NCI-H2029 (cell line): ENCODE measurements around the gene ACBD6.

ENCODE experiments used
- DNase-seq: peaks from one replicate; lab custom pipeline; 2025; lab: John Stamatoyannopoulos, UW

Gene ACBD6

DNA sequence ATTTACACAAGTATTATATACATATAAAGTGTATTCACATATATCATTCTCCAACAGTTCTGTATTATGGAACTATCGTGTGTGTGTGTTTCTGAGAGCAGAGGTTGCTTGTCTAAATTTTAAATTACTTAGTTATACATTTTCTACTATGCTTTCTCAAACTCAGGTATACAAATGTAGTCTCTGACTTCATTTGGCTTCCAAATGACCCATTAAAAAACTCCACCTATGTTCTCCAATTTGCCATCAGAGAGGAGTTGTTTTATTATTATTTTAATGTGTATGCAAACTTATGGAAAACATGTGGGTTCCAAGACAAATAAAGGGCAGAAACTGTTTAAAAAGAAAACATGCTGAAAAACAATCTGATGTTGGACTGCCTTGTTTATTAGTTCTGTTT lies 131.8 kb downstream of the ACBD6 start:
- DNase-seq, result no peak

DNA sequence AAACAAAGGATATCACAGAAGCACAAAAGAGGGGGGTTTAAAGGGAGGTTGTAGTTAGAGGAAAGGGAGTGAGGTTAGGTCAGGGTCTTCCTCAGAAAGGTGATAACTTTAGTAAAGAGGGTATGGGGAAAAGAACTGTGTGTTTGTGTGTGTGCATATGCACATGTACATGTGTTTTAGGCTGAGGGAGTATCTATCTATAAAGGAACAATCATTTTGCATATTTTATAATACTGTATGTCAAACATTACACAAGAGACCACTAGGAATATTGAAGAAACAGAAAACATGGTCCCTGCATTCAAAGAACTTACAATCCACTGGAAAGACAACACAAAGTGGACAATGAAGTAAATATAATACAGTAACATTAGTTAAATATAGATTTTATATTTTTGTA lies 132.2 kb downstream of the ACBD6 start:
- no peak for DNase-seq

DNA sequence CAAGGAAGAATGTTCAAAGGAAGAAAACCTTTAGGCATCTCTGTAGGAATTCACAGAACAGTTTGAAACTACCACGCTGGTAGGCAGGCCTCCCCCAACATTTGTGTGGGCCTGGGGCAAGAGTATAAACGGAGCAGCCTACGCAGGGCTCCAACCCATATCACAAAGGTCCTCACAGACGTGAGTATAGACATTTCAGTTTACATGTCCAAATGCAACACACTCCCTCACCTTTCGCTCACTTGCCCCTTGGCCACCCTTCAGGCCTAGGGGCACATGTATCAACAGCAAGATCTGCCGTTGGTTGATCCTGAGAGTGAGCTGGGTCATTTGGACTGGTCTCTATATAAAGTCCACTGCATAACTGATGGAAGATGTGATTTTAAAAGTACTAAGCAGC lies 133.3 kb downstream of the ACBD6 start:
- DNase-seq, result no peak

DNA sequence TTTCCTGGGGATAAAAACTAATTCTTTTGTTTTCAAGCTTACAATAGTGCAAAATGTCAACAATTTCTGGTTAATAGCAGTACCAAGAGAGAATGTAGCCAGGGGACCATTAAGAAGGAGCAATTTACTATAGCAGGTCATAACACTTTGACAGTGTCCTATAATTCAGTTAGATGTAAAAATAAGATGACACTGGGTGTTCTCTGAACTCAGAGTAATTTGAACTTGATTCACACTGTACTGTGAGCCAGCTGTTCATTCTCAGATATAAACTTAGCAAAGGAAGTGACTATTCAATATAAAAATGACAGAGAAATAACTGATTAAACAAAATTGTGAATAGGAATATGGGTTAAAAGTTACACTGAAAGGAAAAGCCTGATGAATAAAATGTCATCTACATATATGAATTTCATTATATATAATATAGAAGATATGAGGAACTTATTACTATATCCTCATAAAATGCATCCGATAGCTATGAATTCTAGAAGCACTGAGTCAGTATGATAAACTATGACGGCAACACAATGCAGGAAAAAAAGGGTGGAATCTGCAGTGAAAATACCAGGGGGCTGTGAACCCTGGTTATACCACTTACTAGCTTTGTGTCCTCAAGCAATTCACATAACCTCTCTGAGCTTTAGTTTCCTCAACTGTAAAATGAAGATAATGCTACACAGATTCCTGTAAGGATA lies 135.9 kb downstream of the ACBD6 start:
- DNase-seq, result no peak

DNA sequence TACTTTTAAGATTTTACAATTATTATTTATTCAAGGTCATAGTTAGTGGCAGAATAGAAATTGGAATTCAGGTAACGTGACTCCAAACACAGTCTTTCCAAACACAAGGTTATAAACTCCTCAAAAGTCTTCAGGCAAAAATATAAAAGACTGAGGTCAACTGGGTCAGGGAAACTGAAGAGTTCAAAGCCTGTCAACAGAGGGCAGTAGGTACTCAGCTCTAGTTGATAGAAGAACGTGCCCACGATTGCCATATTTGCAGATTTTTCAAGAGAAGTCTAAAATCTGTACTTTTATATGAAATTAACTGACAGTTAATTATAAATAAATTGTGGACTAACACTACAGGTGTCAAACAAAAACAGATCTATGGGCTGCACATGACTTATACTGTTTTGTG lies 137.3 kb downstream of the ACBD6 start:
- no peak for DNase-seq

DNA sequence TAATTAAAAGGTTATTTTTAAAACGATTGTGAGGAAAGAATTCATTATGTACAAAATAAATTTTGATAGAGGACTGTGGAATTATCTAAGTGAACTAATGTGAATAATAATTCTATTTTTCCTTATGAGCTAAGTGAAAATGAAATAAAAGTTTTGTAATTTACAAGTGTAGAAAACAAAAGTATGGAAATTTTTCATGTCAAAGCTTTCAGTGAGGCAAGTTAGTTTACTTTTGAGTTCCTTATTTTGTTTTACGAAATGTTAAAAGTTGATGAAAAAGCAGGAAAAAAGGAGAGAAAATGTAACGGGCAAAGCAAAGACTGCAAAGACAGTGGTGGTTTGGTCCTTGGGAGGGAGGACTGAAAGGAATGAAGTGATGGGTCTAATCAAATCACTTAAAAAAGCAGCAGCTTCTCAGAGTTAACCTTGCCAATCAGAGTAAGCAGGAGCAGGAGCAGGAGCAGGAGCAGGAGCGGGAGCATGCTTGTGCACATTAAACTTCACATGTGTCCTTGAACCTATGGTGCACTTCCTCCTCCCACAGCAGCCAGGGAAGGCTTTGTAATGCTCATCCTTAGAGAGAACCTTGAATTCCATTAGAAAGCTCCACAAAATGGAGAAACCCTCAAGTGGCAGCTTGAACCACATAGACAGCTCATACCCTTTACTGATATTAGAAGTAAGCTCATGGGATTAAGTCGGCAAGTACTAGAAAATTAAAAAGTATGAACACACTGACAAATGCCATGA lies 139.0 kb downstream of the ACBD6 start:
- DNase-seq, result no peak

DNA sequence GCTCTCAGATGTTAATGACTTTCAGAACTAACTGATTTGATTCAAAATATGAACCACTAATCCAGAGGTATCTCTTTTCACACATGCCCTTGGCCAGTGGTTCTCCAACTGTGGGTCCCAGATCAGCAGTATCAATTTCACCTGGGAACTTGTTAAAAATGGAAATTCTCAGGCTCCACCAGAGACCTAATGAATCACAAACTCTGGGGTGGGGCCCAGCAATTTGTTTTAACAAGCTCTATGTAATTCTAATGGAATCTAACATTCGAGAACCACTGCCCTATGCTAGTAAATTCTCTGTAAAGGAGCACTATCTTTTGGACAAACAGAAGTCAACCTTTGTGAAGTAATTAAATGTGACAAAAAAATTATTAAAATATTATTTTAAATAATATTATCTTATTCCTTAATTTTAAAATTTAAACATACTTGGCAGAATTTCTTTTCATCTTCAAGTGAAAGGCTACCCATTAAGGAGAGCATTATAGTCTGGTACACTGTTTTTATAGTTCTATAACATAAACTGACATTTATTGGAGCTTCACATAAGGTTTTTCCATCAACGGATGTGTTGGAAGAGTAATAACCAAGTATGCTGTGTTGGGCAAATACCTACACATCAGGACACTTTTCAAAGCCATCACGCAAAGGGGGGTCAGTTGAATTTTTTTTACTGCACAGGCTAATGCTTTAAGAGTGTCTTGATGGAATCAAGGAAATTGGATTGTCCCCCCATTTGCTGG lies 141.9 kb downstream of the ACBD6 start:
- DNase-seq, result no peak

DNA sequence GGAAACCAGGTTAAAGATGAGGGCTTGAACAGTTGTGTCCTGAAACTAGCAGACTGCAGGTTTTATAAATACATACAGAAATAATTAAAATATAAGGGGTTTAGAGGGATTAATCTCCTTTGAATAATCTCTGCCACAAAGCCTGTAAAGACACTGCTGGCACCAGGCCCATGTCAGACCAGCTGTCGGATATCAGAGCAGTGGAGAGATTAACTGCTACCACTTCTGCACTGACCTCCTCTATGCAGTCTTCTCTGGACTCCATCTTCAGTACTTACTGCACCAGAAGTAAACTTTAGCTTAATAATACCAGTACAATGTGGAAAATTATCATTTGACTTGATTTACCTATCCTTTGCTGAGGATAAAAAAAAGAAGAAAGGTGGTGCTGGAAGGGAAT lies 143.7 kb downstream of the ACBD6 start:
- no peak for DNase-seq

DNA sequence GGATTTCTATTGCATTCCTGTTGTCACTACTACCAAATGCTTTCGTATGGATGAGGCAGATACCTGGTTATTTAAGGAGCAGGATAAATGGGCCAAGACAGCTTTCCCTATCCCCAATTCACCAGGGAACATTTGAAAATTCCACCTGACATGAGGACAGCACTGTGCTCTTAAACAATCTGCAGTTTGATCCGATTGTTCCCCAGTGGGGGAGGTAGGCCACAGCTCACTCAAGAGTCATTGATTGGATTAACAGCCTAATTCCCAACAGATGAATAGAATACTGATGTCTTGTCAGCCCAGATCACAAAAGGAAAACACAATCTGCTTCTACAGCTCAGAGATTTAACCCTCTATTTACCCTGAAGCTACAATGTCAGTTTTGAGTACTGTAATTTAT lies 148.4 kb downstream of the ACBD6 start:
- DNase-seq, result no peak

DNA sequence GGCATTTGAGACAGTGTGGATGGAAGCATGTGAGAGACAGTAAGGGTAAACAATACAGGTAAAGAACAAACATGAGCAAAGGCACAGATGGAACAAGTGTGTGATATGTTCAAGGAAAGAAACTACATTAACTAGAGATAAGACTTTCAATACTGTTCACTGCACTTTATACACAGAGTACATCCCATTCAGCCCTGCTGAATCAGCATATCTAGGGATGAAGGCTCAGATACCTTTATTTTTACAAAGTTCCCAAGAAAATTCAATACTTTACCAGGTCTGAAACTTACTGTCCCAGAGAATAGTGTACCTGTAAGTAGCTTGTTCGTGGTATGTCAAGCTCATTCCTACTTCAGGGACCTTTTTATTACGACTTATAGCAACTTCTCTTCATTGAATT lies 149.8 kb downstream of the ACBD6 start:
- no peak for DNase-seq

DNA sequence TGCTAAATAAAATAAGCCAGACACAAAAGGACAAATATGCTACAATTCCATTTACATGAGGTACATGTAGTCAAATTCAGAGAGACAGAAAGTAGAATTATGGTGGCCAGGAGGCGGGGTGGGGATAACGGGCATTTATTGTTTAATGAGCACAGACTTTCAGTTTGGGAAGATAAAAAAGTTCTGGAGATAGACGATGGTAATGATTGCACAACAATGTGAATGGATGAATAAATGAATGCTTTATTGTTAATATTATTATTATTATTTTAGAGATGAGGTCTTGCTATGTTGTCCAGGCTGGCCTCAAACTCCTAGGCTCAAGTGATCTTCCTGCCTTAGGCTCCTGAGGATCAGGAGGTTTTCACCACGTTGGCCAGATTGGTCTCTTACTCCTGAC lies 150.4 kb downstream of the ACBD6 start:
- DNase-seq, result no peak

DNA sequence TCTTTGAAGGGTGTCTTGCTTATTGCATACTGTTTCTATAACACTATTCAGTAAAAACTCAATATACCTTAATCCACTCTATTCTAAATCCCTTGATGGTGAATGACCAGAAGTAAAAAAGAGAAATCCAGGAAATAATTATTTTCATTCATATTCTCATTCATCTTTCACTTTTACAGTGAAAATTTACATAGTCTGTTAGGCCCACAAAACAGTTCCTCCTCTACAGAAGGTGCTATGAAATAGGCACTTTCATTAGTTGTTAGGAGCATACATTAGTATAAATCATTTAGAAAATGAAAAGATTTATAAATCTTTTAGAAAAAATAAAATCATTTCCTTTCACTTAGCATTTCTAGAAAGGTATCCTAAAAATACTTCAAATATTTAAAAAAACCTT lies 157.2 kb downstream of the ACBD6 start:
- DNase-seq, result no peak

DNA sequence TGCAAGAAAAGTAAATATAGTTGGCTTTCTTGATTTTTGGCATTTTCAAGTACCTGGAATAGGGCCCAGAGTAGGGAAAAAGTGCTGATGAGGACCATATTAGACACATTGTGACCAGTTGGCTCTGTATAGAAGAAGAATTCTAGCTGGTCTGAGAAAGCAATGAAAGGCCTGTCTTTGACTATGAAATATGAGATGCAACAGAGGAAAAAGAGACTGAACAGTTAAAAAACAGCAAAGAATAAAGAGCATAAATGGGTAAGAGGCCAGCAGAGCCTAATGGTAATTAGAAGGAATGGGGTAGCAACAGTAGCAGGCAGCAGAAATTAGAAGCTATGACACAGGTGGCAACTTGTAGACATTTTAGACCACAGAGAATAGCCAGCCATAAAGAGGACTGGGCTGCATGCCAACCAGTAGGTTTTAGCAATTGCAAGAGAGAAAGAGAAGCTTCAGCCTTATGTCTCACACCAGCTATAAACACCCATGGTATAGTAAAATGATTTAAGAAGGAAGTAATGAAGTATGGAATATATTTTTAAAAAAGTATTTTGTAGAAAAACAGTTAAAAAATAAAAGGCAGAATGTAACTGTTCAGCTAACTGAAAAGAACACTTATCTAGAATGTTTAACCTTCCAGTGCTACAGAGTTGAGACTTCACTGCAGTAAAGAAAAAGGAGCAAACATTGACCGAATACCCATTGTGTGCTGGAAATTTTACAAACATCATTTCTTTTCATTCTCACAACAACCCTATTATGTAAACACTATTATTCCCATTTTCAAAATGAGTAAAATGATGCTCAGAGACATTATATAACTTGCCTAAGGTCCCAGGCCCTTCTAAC lies 158.2 kb downstream of the ACBD6 start:
- DNase-seq, result peak; percentile 65

DNA sequence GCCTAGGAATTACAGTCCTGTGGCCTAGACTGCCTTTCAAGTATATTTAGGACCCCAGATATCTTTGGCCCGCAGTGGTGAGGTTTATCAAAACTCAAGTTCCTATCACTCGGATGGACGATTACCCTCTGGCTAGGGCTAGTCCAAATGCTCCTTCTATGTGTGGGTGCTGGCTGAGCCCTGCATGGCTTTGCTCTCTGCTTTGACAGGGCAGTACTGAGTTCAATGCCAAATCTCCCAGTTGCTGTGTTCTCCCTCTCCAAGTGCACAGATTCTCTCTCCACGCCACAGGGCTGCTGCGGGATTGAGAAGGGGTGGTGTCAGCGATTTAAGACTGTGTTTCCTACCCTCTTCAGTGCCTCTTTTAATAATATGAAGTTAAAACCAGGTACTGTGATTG lies 175.3 kb downstream of the ACBD6 start:
- DNase-seq, result no peak

DNA sequence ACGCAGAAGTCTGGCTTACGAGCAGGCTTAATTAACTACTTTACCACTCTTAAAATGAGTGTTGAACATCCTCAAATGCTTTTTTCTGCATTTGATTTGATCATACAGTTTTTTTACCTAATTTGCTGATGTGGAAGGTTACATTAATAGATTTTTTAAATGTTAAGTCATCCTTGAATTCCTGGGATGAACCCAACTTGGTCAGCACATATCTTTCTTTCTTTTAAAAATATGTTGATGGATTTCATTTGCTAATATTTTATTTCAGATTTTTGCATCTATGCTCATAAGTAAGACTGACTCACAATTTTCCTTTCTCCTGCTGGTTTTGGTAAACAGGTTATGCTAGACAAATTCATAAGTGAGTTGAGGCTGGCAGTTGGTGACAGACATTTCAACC lies 189.5 kb downstream of the ACBD6 start:
- no peak for DNase-seq

DNA sequence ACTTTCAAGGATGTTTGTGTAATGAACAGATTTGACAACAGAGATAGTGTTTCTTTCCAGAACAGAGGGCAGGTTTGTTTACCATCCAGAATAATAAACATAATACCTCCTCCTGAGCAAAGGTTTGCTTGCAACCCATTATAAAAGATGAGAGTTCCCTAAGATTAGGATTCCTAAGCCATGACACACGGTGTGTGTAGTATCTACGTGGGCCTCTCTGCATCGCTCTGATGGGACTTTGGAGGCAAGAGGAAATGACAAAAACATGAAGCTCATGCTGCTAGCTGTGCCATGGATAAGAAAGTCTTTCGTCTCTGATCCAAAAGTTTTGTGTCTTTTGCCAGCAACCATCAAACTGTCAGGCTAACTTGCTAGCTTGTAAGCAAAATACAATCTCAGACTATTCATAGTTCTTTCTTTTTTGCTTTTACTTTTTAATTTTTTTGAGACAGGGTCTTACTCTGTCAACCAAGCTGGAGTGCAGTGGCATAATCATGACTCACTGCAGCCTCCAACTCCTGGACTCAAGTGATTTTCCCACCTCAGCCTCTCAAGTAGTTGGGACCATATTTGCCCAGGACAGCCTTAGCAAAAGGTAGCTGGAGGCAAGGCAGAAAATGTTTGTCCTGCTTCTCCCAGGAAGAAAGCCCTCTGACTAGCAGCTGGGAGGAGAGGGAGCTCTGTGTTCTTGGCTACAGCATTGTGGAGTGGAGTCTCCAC lies 191.2 kb downstream of the ACBD6 start:
- no peak for DNase-seq

DNA sequence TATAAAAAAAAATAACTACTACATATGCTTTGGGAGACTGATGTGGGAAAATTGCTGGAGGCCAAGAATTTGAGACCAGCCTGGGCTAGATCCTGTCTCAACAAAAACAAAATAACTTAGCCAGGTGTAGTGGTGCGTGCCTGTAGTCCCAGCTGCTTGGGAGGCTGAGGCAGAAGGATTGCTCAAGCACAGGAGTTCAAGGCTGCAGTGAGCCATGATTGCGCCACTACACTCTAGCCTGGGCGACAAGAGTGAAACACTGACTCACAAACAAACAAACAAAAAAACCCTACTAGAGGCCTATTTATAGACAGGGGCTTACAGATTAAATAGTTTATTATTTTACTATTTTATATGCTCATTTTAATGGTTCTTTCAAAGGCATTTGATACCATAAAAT lies 192.3 kb downstream of the ACBD6 start:
- DNase-seq, result no peak

DNA sequence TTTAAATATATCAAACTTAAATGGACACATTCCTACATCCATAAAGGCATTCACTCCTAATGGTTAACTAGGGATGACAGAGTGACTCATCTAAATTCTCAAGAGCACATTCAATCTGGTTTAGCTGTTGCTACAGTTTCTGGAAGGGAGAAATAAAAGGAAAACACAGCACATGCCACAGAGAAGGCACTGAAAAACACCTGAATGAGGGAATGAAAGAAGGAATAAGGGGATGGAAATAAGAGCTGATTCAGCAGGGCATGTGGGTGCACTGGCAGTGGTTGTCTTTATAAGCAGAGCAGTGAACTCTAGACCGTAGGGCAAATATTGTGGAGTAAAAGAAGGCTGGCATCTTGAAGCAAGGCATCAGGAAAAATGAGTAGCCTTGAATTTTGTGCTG lies 193.0 kb downstream of the ACBD6 start:
- no peak for DNase-seq

DNA sequence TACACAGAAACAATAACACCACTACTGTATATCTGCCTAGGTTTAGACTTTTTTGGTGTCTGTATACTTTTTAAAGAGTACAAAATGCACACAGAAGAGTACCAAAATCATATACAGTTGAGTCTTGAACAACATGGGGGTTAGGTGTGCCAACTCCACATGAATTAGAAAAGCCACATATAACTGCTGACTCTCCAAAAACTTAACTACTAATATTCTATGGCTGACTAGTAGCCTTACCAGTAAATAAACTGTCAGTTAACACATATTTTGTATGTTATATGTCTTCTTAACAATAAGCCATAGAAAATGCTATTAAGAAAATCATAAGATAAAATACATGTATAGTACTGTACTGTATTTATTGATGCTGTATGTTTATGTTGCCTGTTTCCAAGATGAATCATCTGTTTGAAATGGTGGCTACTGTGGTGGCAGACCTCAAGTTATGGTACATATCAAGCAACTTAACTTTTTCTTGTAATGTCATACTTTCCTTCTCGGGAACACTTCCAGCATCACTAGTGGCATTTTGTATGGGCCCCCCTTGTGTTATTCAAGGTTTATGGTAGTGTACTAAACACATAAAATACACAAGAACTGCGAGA lies 201.1 kb downstream of the ACBD6 start:
- DNase-seq, result no peak

DNA sequence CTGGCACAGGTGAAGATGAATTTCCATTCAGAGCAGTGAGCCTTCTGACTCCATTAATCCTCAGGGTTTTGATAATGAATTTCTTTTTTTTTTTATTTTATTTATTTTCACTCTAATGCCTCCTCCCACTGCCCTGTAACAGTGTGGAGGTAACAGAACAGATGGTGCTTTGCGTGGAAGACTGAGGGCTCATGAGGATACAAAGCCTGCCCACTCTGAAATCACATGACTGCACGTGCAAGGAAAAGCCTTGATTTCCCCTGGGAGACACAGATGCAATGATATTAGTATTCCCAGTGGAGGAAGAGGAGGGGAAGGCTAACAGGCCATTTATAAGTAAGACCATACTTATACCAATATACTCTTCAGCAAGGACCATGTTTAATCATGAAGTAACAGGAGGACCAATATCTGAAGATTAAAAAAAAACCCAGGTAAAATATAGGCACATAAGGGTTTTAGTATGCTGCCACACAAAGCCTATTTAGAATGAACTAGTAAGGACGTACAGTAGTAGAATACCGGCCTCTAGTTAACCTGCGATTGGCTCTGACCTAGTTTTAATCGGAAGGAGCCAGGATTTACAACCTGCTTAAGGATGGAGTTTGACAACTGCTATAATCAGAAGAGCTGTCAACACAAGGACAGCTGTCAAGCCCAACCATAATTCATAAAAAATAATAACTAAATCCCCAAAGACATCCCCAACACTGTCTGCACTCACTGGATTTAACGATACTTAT lies 202.7 kb downstream of the ACBD6 start:
- DNase-seq, result no peak
